ENCODE measurements around the gene SRRM1. TPM values are rescaled to one million over a fixed set of nuclear protein-coding genes. Genes with fewer than 3 reads are reported as not detected.
"Not testable (repeated sequence)": the region's sequence is repeated elsewhere in the genome, so short reads cannot be mapped to it uniquely, and the experiment has no call there.

The SRRM1 gene
- total and polyA plus RNA-seq, 2 experiments from 2014 or later: 118 to 666 TPM

DNA sequence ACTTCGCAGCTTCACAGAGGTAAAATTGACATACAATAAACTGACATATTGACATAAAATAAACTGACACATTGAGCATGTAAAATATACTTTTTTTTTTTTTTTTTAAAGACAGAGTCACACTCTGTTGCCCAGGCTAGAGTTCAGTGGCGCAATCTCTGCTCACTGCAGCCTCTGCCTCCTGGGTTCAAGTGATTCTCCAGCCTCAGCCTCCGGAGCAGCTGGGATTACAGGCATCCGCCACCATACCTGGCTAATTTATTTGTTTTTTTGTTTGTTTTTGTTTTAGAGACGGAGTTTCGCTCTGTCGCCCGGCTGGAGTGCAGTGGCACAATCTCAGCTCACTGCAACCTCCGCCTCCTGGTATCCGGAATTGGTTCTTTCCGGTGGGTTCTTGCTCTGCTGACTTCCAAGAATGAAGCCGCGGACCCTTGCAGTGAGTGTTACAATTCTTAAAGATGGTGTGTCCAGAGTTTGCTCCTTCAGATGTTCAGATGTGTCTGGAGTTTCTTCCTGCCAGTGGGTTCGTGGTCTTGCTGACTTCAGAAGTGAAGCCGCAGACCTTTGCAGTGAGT is 53.7 kb downstream of the SRRM1 start:
- no peaks in the 10 kb centered on the region for H4K20me1 ChIP-seq (replicated peaks; ENCODE audit: insufficient read depth)
- H3K36me3 Mint-ChIP-seq (ENCODE audit: low read depth): no peaks in the 10 kb centered on the region
- H3K4me1 Mint-ChIP-seq: peaks cover 10% of the 10 kb centered on the region
- peaks cover 12% of the 10 kb centered on the region for H3K27me3 Mint-ChIP-seq (ENCODE audit: insufficient read depth, low read depth, poor library complexity)
- peaks cover 3% of the 10 kb centered on the region; the same call in 1 of the 3 replicates for H3K9me3 Mint-ChIP-seq
- no peaks in the 10 kb centered on the region for H3K27me3 ChIP-seq (ENCODE audit: insufficient read depth)
- DNase-seq (ENCODE audit: low spot score) (no peak), ATAC-seq (no peak)
- H3K36me3 ChIP-seq (ENCODE audit: insufficient read depth): no peaks in the 10 kb centered on the region
- no peaks in the 10 kb centered on the region for H3F3A ChIP-seq (replicated peaks; ENCODE audit: low read depth)
- H3K4me3 ChIP-seq: no peak overlapping the region
- peaks cover 5% of the 10 kb centered on the region for H3K4me1 ChIP-seq (ENCODE audit: insufficient read depth)
- TF ChIP-seq, protein P1, sequence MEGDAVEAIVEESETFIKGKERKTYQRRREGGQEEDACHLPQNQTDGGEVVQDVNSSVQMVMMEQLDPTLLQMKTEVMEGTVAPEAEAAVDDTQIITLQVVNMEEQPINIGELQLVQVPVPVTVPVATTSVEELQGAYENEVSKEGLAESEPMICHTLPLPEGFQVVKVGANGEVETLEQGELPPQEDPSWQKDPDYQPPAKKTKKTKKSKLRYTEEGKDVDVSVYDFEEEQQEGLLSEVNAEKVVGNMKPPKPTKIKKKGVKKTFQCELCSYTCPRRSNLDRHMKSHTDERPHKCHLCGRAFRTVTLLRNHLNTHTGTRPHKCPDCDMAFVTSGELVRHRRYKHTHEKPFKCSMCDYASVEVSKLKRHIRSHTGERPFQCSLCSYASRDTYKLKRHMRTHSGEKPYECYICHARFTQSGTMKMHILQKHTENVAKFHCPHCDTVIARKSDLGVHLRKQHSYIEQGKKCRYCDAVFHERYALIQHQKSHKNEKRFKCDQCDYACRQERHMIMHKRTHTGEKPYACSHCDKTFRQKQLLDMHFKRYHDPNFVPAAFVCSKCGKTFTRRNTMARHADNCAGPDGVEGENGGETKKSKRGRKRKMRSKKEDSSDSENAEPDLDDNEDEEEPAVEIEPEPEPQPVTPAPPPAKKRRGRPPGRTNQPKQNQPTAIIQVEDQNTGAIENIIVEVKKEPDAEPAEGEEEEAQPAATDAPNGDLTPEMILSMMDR (conservative IDR thresholded peaks at IDR 0.05; ENCODE audit: low read depth in 2 of 2): no peak
- no peak overlapping the region for H3K27ac Mint-ChIP-seq
- H3K4me3 Mint-ChIP-seq: no peak overlapping the region
- no peak overlapping the region for H3K4me2 ChIP-seq
- H2AFZ ChIP-seq: peak overlapping the region; percentile 87
- H3K27ac ChIP-seq (ENCODE audit: low read depth): no peak overlapping the region
- H3K9me2 ChIP-seq (ENCODE audit: insufficient read depth): no peaks in the 10 kb centered on the region
- H3K79me2 ChIP-seq (replicated peaks; ENCODE audit: insufficient read depth): no peaks in the 10 kb centered on the region

DNA sequence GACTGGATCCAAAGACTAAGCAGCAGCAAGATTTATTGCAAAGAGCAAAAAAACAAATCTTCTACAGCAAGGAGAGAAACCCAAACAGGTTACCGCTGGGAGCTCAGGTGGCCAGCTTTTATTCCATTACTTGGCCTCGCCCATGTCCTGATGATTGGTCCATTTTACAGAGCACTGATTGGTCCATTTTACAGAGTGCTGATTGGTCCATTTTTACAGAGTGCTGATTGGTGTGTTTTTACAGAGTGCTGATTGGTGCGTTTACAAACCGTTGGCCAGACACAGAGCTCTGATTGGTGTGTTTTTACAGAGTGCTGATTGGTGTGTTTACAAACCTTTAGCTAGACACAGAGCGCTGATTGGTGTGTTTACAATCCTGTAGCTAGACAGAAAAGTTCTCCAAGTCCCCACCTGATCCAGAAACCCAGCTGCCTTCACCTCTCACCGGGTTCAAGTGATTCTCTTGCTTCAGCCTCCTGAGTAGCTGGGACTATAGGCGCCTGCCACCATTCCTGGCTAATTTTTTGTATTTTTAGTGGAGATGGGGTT is 54.4 kb downstream of the SRRM1 start:
- Mint-ChIP-seq H3K27me3 (ENCODE audit: insufficient read depth, low read depth, poor library complexity) (peaks cover 12% of the 10 kb centered on the region), H3K4me1 (peaks cover 13% of the 10 kb centered on the region)
- H3K27ac ChIP-seq (ENCODE audit: low read depth); H3K9me3 Mint-ChIP-seq; H4K20me1 ChIP-seq (replicated peaks; ENCODE audit: insufficient read depth); DNase-seq (ENCODE audit: low spot score); H3K4me2 ChIP-seq; H3K27me3 ChIP-seq (ENCODE audit: insufficient read depth); H3K36me3 Mint-ChIP-seq (ENCODE audit: low read depth); H3F3A ChIP-seq (replicated peaks; ENCODE audit: low read depth); H3K4me3 ChIP-seq; ATAC-seq; H3K4me1 ChIP-seq (ENCODE audit: insufficient read depth); H3K27ac Mint-ChIP-seq; H3K9me2 ChIP-seq (ENCODE audit: insufficient read depth); H3K79me2 ChIP-seq (replicated peaks; ENCODE audit: insufficient read depth); H3K36me3 ChIP-seq (ENCODE audit: insufficient read depth); H3K4me3 Mint-ChIP-seq: not testable (repeated sequence)
- peak overlapping the region; percentile 87 for H2AFZ ChIP-seq

DNA sequence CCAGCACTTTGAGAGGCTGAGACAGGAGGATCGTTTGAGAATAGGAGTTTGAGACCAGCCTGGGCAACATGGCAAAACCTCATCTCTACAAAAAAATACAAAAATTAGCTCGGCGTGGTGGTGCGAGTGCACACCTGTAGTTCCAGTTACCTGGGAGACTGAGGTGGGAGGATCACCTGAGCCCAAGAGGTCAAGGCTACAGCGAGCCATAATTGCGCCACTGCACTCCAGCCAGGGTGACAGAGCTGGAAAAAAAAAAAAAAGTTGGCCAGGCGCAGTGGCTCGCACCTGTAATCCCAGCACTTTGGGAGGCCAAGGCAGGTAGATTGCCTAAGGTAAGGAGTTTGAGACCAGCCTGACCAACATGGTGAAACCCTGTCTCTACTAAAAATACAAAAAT is 55.2 kb downstream of the SRRM1 start:
- Mint-ChIP-seq H3K27me3 (ENCODE audit: insufficient read depth, low read depth, poor library complexity) (peaks cover 12% of the 10 kb centered on the region), H3K4me1 (peaks cover 19% of the 10 kb centered on the region)
- not testable (repeated sequence) for H3K27ac Mint-ChIP-seq; H3F3A ChIP-seq (replicated peaks; ENCODE audit: low read depth); H3K4me1 ChIP-seq (ENCODE audit: insufficient read depth); H3K9me3 Mint-ChIP-seq; H3K36me3 Mint-ChIP-seq (ENCODE audit: low read depth); H3K4me3 Mint-ChIP-seq; ATAC-seq; DNase-seq (ENCODE audit: low spot score); H3K79me2 ChIP-seq (replicated peaks; ENCODE audit: insufficient read depth); H3K4me3 ChIP-seq; H3K27me3 ChIP-seq (ENCODE audit: insufficient read depth); H4K20me1 ChIP-seq (replicated peaks; ENCODE audit: insufficient read depth); H3K36me3 ChIP-seq (ENCODE audit: insufficient read depth); H3K9me2 ChIP-seq (ENCODE audit: insufficient read depth); H2AFZ ChIP-seq; H3K4me2 ChIP-seq; H3K27ac ChIP-seq (ENCODE audit: low read depth)

DNA sequence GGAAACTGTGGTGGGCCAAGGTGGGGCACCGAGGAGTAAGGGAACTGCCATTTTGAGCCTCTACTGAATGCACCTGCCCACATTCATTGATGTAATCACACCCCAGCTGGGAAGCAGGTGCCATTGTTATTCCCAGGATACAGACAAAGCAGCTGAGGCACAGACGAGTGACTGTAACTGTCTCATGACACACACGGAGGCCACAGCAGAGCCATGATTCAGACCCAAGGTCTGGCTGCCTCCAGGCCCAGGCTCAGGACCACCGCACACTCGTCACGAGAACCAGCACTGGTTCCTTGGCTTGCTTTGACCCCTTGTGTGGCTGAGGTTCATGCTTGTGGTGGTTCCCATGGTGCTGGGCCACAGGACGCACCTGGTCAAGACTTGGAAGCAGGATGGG is 56.5 kb downstream of the SRRM1 start:
- no peaks in the 10 kb centered on the region for H3K27me3 ChIP-seq (ENCODE audit: insufficient read depth)
- no peaks in the 10 kb centered on the region for H3K9me2 ChIP-seq (ENCODE audit: insufficient read depth)
- ATAC-seq (no peak; the same call in 2 of the 3 replicates), DNase-seq (ENCODE audit: low spot score) (no peak)
- peak overlapping the region; percentile 86; the same call in 1 of the 2 replicates for H2AFZ ChIP-seq
- peaks cover 13% of the 10 kb centered on the region for H3K27me3 Mint-ChIP-seq (ENCODE audit: insufficient read depth, low read depth, poor library complexity)
- H3K9me3 Mint-ChIP-seq: peaks cover 6% of the 10 kb centered on the region; the same call in 2 of the 3 replicates
- H3K4me3 ChIP-seq: no peak overlapping the region
- H3K36me3 Mint-ChIP-seq (ENCODE audit: low read depth): no peaks in the 10 kb centered on the region
- no peak overlapping the region for H3K4me2 ChIP-seq
- no peaks in the 10 kb centered on the region for H3K79me2 ChIP-seq (replicated peaks; ENCODE audit: insufficient read depth)
- no peak overlapping the region for H3K4me3 Mint-ChIP-seq
- peaks cover 19% of the 10 kb centered on the region for H3K4me1 Mint-ChIP-seq
- peak overlapping the region; percentile 84; the same call in 1 of the 2 replicates for H3K27ac Mint-ChIP-seq
- peaks cover 5% of the 10 kb centered on the region for H3K4me1 ChIP-seq (ENCODE audit: insufficient read depth)
- no peaks in the 10 kb centered on the region for H4K20me1 ChIP-seq (replicated peaks; ENCODE audit: insufficient read depth)
- no peak overlapping the region for H3K27ac ChIP-seq (ENCODE audit: low read depth)
- no peaks in the 10 kb centered on the region for H3F3A ChIP-seq (replicated peaks; ENCODE audit: low read depth)
- H3K36me3 ChIP-seq (ENCODE audit: insufficient read depth): no peaks in the 10 kb centered on the region
- TF ChIP-seq JUNB (IDR thresholded peaks at IDR 0.05; ENCODE audit: unreplicated experiment) (no peak), ZNF114 (CRISPR knock-in tag; IDR thresholded peaks at IDR 0.05) (no peak), NANOG (IDR thresholded peaks at IDR 0.05; ENCODE audit: borderline replicate concordance) (no peak), EZH2phosphoT487 (IDR thresholded peaks at IDR 0.05; ENCODE audit: unreplicated experiment) (no peak), EZH2 (IDR thresholded peaks at IDR 0.05; ENCODE audit: low read depth, unreplicated experiment) (no peak)
